ENCODE data around the gene ERBIN.
A peak's percentile ranks its signal among the peaks of the same experiment; 100 is the strongest.
"Not testable (repeated sequence)": the region's sequence is repeated elsewhere in the genome, so short reads cannot be mapped to it uniquely, and the experiment has no call there.

Gene ERBIN

GRCh38 chr5:65906256-65906655 is 20.1 kb upstream of the ERBIN start:
- no peak for ATAC-seq
- no peak overlapping the region for H3K27ac Mint-ChIP-seq

GRCh38 chr5:65907135-65907534 is 19.2 kb upstream of the ERBIN start:
- Mint-ChIP-seq H3K27ac (no peak overlapping the region), H3K9me3 (no peaks in the 10 kb centered on the region), H3K4me3 (no peak overlapping the region), H3K4me1 (no peaks in the 10 kb centered on the region), H3K36me3 (no peaks in the 10 kb centered on the region)
- no peak for DNase-seq (ENCODE audit: low spot score in 2 of 2)
- ATAC-seq: no peak

More at GRCh38 chr5:65906256-65906655, 20.1 kb upstream of the ERBIN start:
- Mint-ChIP-seq H3K4me1 (no peaks in the 10 kb centered on the region), H3K4me3 (no peak overlapping the region), H3K9me3 (no peaks in the 10 kb centered on the region), H3K36me3 (no peaks in the 10 kb centered on the region)
- no peak for DNase-seq (ENCODE audit: low spot score in 2 of 2)

GRCh38 chr5:65910711-65911110 is 15.7 kb upstream of the ERBIN start:
- Mint-ChIP-seq H3K9me3 (no peaks in the 10 kb centered on the region), H3K4me3 (no peak overlapping the region), H3K27ac (no peak overlapping the region), H3K36me3 (no peaks in the 10 kb centered on the region), H3K4me1 (no peaks in the 10 kb centered on the region)
- ATAC-seq (no peak), DNase-seq (ENCODE audit: low spot score in 2 of 2) (no peak)

- Mint-ChIP-seq H3K9me3 (no peaks in the 10 kb centered on the region), H3K27ac (no peak overlapping the region), H3K4me1 (no peaks in the 10 kb centered on the region), H3K4me3 (no peak overlapping the region), H3K36me3 (no peaks in the 10 kb centered on the region)
- DNase-seq (ENCODE audit: low spot score in 2 of 2) (no peak), ATAC-seq (no peak)
Observed at GRCh38 chr5:65912311-65912710, 14.1 kb upstream of the ERBIN start.

GRCh38 chr5:65913519-65913918 is 12.9 kb upstream of the ERBIN start:
- H3K36me3 Mint-ChIP-seq: no peaks in the 10 kb centered on the region
- ATAC-seq (no peak), DNase-seq (ENCODE audit: low spot score in 2 of 2) (no peak)
- H3K9me3 Mint-ChIP-seq: no peaks in the 10 kb centered on the region
- H3K27ac Mint-ChIP-seq: no peak overlapping the region
- H3K4me1 Mint-ChIP-seq: no peaks in the 10 kb centered on the region
- H3K4me3 Mint-ChIP-seq: no peak overlapping the region

GRCh38 chr5:65914641-65915196 is 11.7 kb upstream of the ERBIN start:
- no peak overlapping the region for H3K27ac Mint-ChIP-seq
- no peaks in the 10 kb centered on the region for H3K36me3 Mint-ChIP-seq
- H3K4me1 Mint-ChIP-seq: no peaks in the 10 kb centered on the region

GRCh38 chr5:65915661-65916060 is 10.7 kb upstream of the ERBIN start:
- H3K36me3 Mint-ChIP-seq; H3K9me3 Mint-ChIP-seq; DNase-seq (ENCODE audit: low spot score in 2 of 2); ATAC-seq; H3K4me1 Mint-ChIP-seq; H3K4me3 Mint-ChIP-seq; H3K27ac Mint-ChIP-seq: not testable (repeated sequence)

More at GRCh38 chr5:65914641-65915196, 11.7 kb upstream of the ERBIN start:
- no peak for ATAC-seq
- H3K4me3 Mint-ChIP-seq: no peak overlapping the region
- no peak for DNase-seq (ENCODE audit: low spot score in 2 of 2)
- no peaks in the 10 kb centered on the region for H3K9me3 Mint-ChIP-seq

GRCh38 chr5:65916066-65916465 is 10.3 kb upstream of the ERBIN start:
- DNase-seq (ENCODE audit: low spot score in 2 of 2): no peak
- no peak for ATAC-seq
- Mint-ChIP-seq H3K4me1 (no peaks in the 10 kb centered on the region), H3K36me3 (no peaks in the 10 kb centered on the region), H3K27ac (no peak overlapping the region), H3K4me3 (no peak overlapping the region), H3K9me3 (no peaks in the 10 kb centered on the region)

- ATAC-seq (no peak), DNase-seq (ENCODE audit: low spot score in 2 of 2) (no peak)
- Mint-ChIP-seq H3K4me1 (no peaks in the 10 kb centered on the region), H3K36me3 (no peaks in the 10 kb centered on the region), H3K9me3 (no peaks in the 10 kb centered on the region), H3K4me3 (no peak overlapping the region), H3K27ac (no peak overlapping the region)
Observed at GRCh38 chr5:65916636-65917035, 9.7 kb upstream of the ERBIN start.

GRCh38 chr5:65919773-65920172 is 6.6 kb upstream of the ERBIN start:
- Mint-ChIP-seq H3K4me3 (no peak overlapping the region), H3K27ac (no peak overlapping the region), H3K9me3 (no peaks in the 10 kb centered on the region), H3K36me3 (peaks cover 4% of the 10 kb centered on the region), H3K4me1 (peaks cover 7% of the 10 kb centered on the region)
- ATAC-seq (no peak), DNase-seq (ENCODE audit: low spot score in 2 of 2) (no peak)

- H3K4me1 Mint-ChIP-seq: peaks cover 10% of the 10 kb centered on the region
- no peak overlapping the region for H3K27ac Mint-ChIP-seq
- no peak overlapping the region for H3K4me3 Mint-ChIP-seq
- H3K36me3 Mint-ChIP-seq: peaks cover 19% of the 10 kb centered on the region
- ATAC-seq (no peak), DNase-seq (ENCODE audit: low spot score in 2 of 2) (no peak)
- H3K9me3 Mint-ChIP-seq: no peaks in the 10 kb centered on the region
Observed at GRCh38 chr5:65923339-65923738, 3.0 kb upstream of the ERBIN start.

GRCh38 chr5:65924366-65925043 is 1.9 kb upstream of the ERBIN start:
- peaks cover 19% of the 10 kb centered on the region for H3K36me3 Mint-ChIP-seq
- H3K4me1 Mint-ChIP-seq: peaks cover 12% of the 10 kb centered on the region
- DNase-seq (ENCODE audit: low spot score in 2 of 2) (no peak), ATAC-seq (no peak)
- H3K9me3 Mint-ChIP-seq: no peaks in the 10 kb centered on the region
- peak overlapping the region; percentile 82 for H3K4me3 Mint-ChIP-seq
- peak overlapping the region; percentile 95 for H3K27ac Mint-ChIP-seq

GRCh38 chr5:65925044-65925600 is 1.3 kb upstream of the ERBIN start:
- H3K4me3 Mint-ChIP-seq: peak overlapping the region; percentile 82
- H3K4me1 Mint-ChIP-seq: peaks cover 18% of the 10 kb centered on the region
- H3K27ac Mint-ChIP-seq: peak overlapping the region; percentile 95
- H3K36me3 Mint-ChIP-seq: peaks cover 19% of the 10 kb centered on the region
- peak; percentile 42 to 86 for DNase-seq (ENCODE audit: low spot score in 2 of 2)
- H3K9me3 Mint-ChIP-seq: no peaks in the 10 kb centered on the region
- ATAC-seq: peak; percentile 75

GRCh38 chr5:65925601-65926275 is 637 bp upstream of the ERBIN start:
- Mint-ChIP-seq H3K27ac (peak overlapping the region; percentile 95), H3K36me3 (peaks cover 26% of the 10 kb centered on the region), H3K9me3 (no peaks in the 10 kb centered on the region), H3K4me1 (peaks cover 24% of the 10 kb centered on the region), H3K4me3 (peak overlapping the region; percentile 82)
- peak; percentile 76 for ATAC-seq
- peak in 1 of 2 donors; percentile 69 for DNase-seq (ENCODE audit: low spot score in 2 of 2)

GRCh38 chr5:65926893-65927292 is 518 bp downstream of the ERBIN start:
- no peak for ATAC-seq
- peak in 1 of 2 donors; percentile 55 for DNase-seq (ENCODE audit: low spot score in 2 of 2)
- Mint-ChIP-seq H3K4me3 (peak overlapping the region; percentile 82), H3K27ac (peak overlapping the region; percentile 95), H3K4me1 (peaks cover 31% of the 10 kb centered on the region), H3K36me3 (peaks cover 30% of the 10 kb centered on the region), H3K9me3 (no peaks in the 10 kb centered on the region)

Measured in stimulated activated effector memory CD8-positive, alpha-beta T cell treated with anti-CD3 and anti-CD28 coated beads, Interleukin-12 subunit alpha, Interleukin-12 subunit beta, amount 100 ng/mL, for 72 hours (primary cell).